Endothelial cell of umbilical vein (primary cell): ENCODE results near the gene TRIM29. TPM values are rescaled to one million over a fixed set of nuclear protein-coding genes. Genes with fewer than 3 reads are reported as not detected.

Experiments used
- BruUV-seq: library from RNA; stranded (reverse); fragments of 400-500 nt; replicated peaks from 2 replicates; lab custom pipeline; 2021; lab: Mats Ljungman, UMichigan
- CTCF ChIA-PET: fragments of 300-600, 350-600 bp; sonication (Branson Sonifier 250); formaldehyde crosslinking; loops from one replicate; lab custom pipeline; 2021; ENCODE audit warnings: antibody characterized with exemption, inconsistent platforms; lab: Charles Lee
- POLR2A ChIA-PET: fragments of 300-600, 350-600 bp; sonication (Branson Sonifier 250); formaldehyde crosslinking; loops from one replicate; lab custom pipeline; 2021; ENCODE audit warnings: antibody characterized with exemption, inconsistent platforms; lab: Charles Lee
- DNase-seq: peaks from one replicate; pipeline ENCODE4 v3.0.0-alpha.2; 2011; ENCODE audit warnings: low read depth, low spot score
- FAIRE-seq: peaks from 2 replicates; lab custom pipeline; 2011; peaks lifted over from hg19 to GRCh38; lab: Jason Lieb, UNC
- H2AFZ ChIP-seq: 2 replicates; pipeline ENCODE4 v1.6.0; 2012; ENCODE audit warnings: low read depth, low read length, control low read depth, inconsistent platforms
- H3K27ac ChIP-seq: 2 replicates; pipeline ENCODE4 v1.5.1; 2011; ENCODE audit warnings: low read depth, mild to moderate bottlenecking, control low read depth, low read length, moderate library complexity; ENCODE audit not compliant: insufficient read depth
- H3K27me3 ChIP-seq, 2 experiments: 2 replicates each; pipeline versions ENCODE4 v1.6.0 to v1.6.1; 2011; ENCODE audit warnings: low read length in 2 of 2, mixed read lengths in 1 of 2; ENCODE audit not compliant: control insufficient read depth in 2 of 2, insufficient read depth in 2 of 2
- H3K36me3 ChIP-seq, 2 experiments: 2 replicates in 1 of 2; 3 replicates in 1 of 2; pipeline ENCODE4 v1.5.1; 2011; ENCODE audit warnings: low read length in 2 of 2, mild to moderate bottlenecking in 1 of 2, moderate library complexity in 1 of 2; ENCODE audit not compliant: control insufficient read depth in 2 of 2, insufficient read depth in 2 of 2; ENCODE audit errors: extremely low read depth in 1 of 2
- H3K4me1 ChIP-seq: 3 replicates; pipeline ENCODE4 v1.5.1; 2011; ENCODE audit warnings: mild to moderate bottlenecking, low read length; ENCODE audit not compliant: control insufficient read depth, insufficient read depth; ENCODE audit errors: extremely low read depth
- H3K4me2 ChIP-seq: 2 replicates; pipeline ENCODE4 v1.6.1; 2011; ENCODE audit warnings: low read length, control low read depth, mixed read lengths; ENCODE audit not compliant: insufficient read depth
- H3K4me3 ChIP-seq, 3 experiments: fragments of 200-600 bp in 1 of 3; sonication (generic), shearing (Covaris generic) in 1 of 3; replicated peaks in 1 of 3; 2 replicates each; pipeline ENCODE4 v1.5.1; 2011 to 2016; ENCODE audit warnings: control low read depth in 3 of 3, low read length in 3 of 3, mild to moderate bottlenecking in 2 of 3, inconsistent platforms in 1 of 3, low read depth in 1 of 3, moderate library complexity in 1 of 3; ENCODE audit not compliant: insufficient read depth in 1 of 3
- H3K79me2 ChIP-seq: 2 replicates; pipeline ENCODE4 v1.6.0; 2012; ENCODE audit warnings: low read length, inconsistent platforms; ENCODE audit not compliant: control insufficient read depth, insufficient read depth
- H3K9ac ChIP-seq: replicated peaks from 2 replicates; pipeline ENCODE3; 2011; ENCODE audit warnings: low read length, control low read depth; ENCODE audit not compliant: insufficient read depth; ENCODE audit errors: extremely low read depth
- H3K9me1 ChIP-seq: replicated peaks from 3 replicates; pipeline ENCODE4 v1.6.0; 2011; ENCODE audit warnings: mild to moderate bottlenecking, low read length; ENCODE audit not compliant: control insufficient read depth, insufficient read depth; ENCODE audit errors: extremely low read depth
- H3K9me3 ChIP-seq: replicated peaks from 2 replicates; pipeline ENCODE4 v1.5.1; 2012; ENCODE audit warnings: low read length, inconsistent platforms; ENCODE audit not compliant: control insufficient read depth, insufficient read depth
- H4K20me1 ChIP-seq: replicated peaks from 2 replicates; pipeline ENCODE3; 2011; ENCODE audit warnings: mild to moderate bottlenecking, low read length; ENCODE audit not compliant: control insufficient read depth, insufficient read depth; ENCODE audit errors: extremely low read depth
- CTCF ChIP-seq, 2 donors: IDR thresholded peaks; 1 replicate in 1 of 2; 2 replicates in 1 of 2; pipeline ENCODE4 v1.5.1; 2011; ENCODE audit warnings: low read length in 2 of 2, mild to moderate bottlenecking in 2 of 2, moderate library complexity in 2 of 2, control low read depth in 1 of 2, inconsistent platforms in 1 of 2, low read depth in 1 of 2; ENCODE audit not compliant: insufficient read depth in 1 of 2; ENCODE audit errors: extremely low read depth in 1 of 2
- EZH2 ChIP-seq: IDR thresholded peaks from 2 replicates; pipeline ENCODE4 v1.6.1; 2012; ENCODE audit warnings: borderline replicate concordance, low read depth, mild to moderate bottlenecking, moderate library complexity, low read length, inconsistent platforms; ENCODE audit not compliant: severe bottlenecking
- FOS ChIP-seq: IDR thresholded peaks from 2 replicates; pipeline ENCODE4 v1.6.1; 2011; ENCODE audit warnings: mild to moderate bottlenecking, low read length, moderate library complexity, borderline replicate concordance; ENCODE audit not compliant: insufficient read depth
- GATA2 ChIP-seq: IDR thresholded peaks from 2 replicates; pipeline ENCODE4 v1.7.0; 2011; ENCODE audit warnings: low read depth, mild to moderate bottlenecking, moderate library complexity, mixed read lengths, low read length; ENCODE audit not compliant: insufficient read length, insufficient read depth
- JUN ChIP-seq: IDR thresholded peaks from 2 replicates; pipeline ENCODE4 v1.6.1; 2011; ENCODE audit warnings: borderline replicate concordance, low read depth; ENCODE audit not compliant: insufficient read length, insufficient read depth
- MAX ChIP-seq: IDR thresholded peaks from 2 replicates; pipeline ENCODE4 v1.6.1; 2011; ENCODE audit not compliant: insufficient read depth, insufficient read length
- MYC ChIP-seq: IDR thresholded peaks from one replicate; pipeline ENCODE4 v1.6.1; 2011; ENCODE audit warnings: mild to moderate bottlenecking, low read depth, low read length
- POLR2A ChIP-seq: IDR thresholded peaks from 2 replicates; pipeline ENCODE4 v1.6.1; 2012; ENCODE audit warnings: low read depth, mild to moderate bottlenecking, control low read depth, low read length
- POLR2AphosphoS5 ChIP-seq: IDR thresholded peaks from 2 replicates; pipeline ENCODE4 v1.6.1; 2012; ENCODE audit warnings: low read depth, mild to moderate bottlenecking, control low read depth, low read length, moderate library complexity; ENCODE audit not compliant: insufficient read depth
- dilution Hi-C: fragments of 300-500 bp; cut with MboI; formaldehyde crosslinking; loops from one replicate; pipeline ENCODE4 v1.15.0; 2019; ENCODE audit warnings: low sequenced_read_pairs; ENCODE audit not compliant: extremely low pct_ligation_motif_present
- intact Hi-C: fragments of 100-400 bp; cut with micrococcal nuclease; formaldehyde crosslinking; loops from one replicate; pipeline ENCODE4 v1.10.0; 2022
- polyA plus RNA-seq, 4 experiments: library from polyadenylated mRNA; depleted of rRNA in 3 of 4; stranded (reverse) in 3 of 4; unstranded in 1 of 4; fragments of >200 nt; gene quantifications; 2 replicates each; pipeline versions ENCODE4 v1.2.1 to v1.2.3, GENCODE V29; 2011 to 2012; ENCODE audit warnings: missing spikeins in 1 of 4
- total RNA-seq: library from RNA; stranded (reverse); gene quantifications from 2 replicates; pipeline ENCODE4 v1.2.3, GENCODE V29; 2021

TRIM29 gene
- total and polyA plus RNA-seq, 2 donors (not counting 3 experiments of a cell fraction or from before 2014, with no cell fraction given) = not detected

GRCh38 chr11:120141113-120141767 is 3.3 kb upstream of the TRIM29 start:
- Histone ChIP-seq H4K20me1 (no peaks in the 10 kb centered on the region), H3K4me3 (no peak overlapping the region), H3K36me3 (no peaks in the 10 kb centered on the region), H3K4me1 (no peaks in the 10 kb centered on the region), H3K4me2 (no peak overlapping the region), H3K27ac (no peak overlapping the region), H3K79me2 (no peaks in the 10 kb centered on the region), H3K9me3 (no peaks in the 10 kb centered on the region), H3K27me3 (no peaks in the 10 kb centered on the region), H3K9ac (no peak overlapping the region), H3K9me1 (no peaks in the 10 kb centered on the region), H2AFZ (no peak overlapping the region)
- no TSS peak for BruUV-seq
- FAIRE-seq (no peak), DNase-seq (no peak)
- POLR2A ChIA-PET = interaction anchor here (0.9 kb wide), 1 partner anchor 30 kb away, joined by 4 read pairs; no protein-coding TSS in a partner anchor
- dilution Hi-C loops = no loop called here
- TF ChIP-seq FOS (no peak), MYC (no peak), GATA2 (no peak), POLR2A (no peak), JUN (no peak), MAX (no peak), POLR2AphosphoS5 (no peak), EZH2 (no peak), CTCF (IDR thresholded peaks at IDR 0.05; ENCODE audit: extremely low read depth in 1 of 2, insufficient read depth in 1 of 2, low read depth in 1 of 2, low read length in 2 of 2) (no peak)
- CTCF ChIA-PET = no interaction called here
- intact Hi-C loops = no loop called here
